Immature natural killer cell (primary cell): ENCODE measurements around the gene MAP4K4. TPM values are rescaled to one million over a fixed set of nuclear protein-coding genes. Genes with fewer than 3 reads are reported as not detected.

Experiments
- DNase-seq, 3 donors: peaks; one replicate each; pipeline ENCODE4 v3.0.0; 2022; ENCODE audit warnings: mixed read lengths in 1 of 3
- H3K27ac Mint-ChIP-seq, 6 donors: one replicate each; pipeline ENCODE4 v1.8.0; 2020; ENCODE audit warnings: mixed read lengths in 6 of 6, mild to moderate bottlenecking in 5 of 6, inconsistent platforms in 4 of 6, moderate library complexity in 3 of 6
- H3K27me3 Mint-ChIP-seq, 3 donors: one replicate each; pipeline ENCODE4 v1.8.0; 2020 to 2021; ENCODE audit warnings: low read depth in 3 of 3, mild to moderate bottlenecking in 3 of 3, mixed read lengths in 3 of 3, moderate library complexity in 3 of 3, inconsistent platforms in 1 of 3
- H3K36me3 Mint-ChIP-seq, 3 donors: one replicate each; pipeline ENCODE4 v1.8.0; 2020; ENCODE audit warnings: mixed read lengths in 3 of 3, inconsistent platforms in 2 of 3, mild to moderate bottlenecking in 2 of 3
- H3K4me1 Mint-ChIP-seq, 2 donors: one replicate each; pipeline ENCODE4 v1.8.0; 2020; ENCODE audit warnings: inconsistent platforms in 2 of 2, mild to moderate bottlenecking in 2 of 2, mixed read lengths in 2 of 2, moderate library complexity in 1 of 2
- H3K4me3 Mint-ChIP-seq, 5 donors: one replicate each; pipeline ENCODE4 v1.8.0; 2020; ENCODE audit warnings: mild to moderate bottlenecking in 5 of 5, mixed read lengths in 5 of 5, inconsistent platforms in 3 of 5, moderate library complexity in 3 of 5
- H3K9me3 Mint-ChIP-seq, 6 donors: one replicate each; pipeline ENCODE4 v1.8.0; 2020; ENCODE audit warnings: mild to moderate bottlenecking in 6 of 6, mixed read lengths in 6 of 6, inconsistent platforms in 4 of 6, moderate library complexity in 3 of 6
- polyA plus RNA-seq, 3 donors: library from polyadenylated mRNA; unstranded; fragments of 300-500 nt; fragmentation: Illumina TruSeq; gene quantifications; one replicate each; pipeline ENCODE4 v1.2.3, GENCODE V29; 2021

MAP4K4 gene
- polyA plus RNA-seq, 3 donors from 2014 or later: 2.1 to 4.6 (median 3.4) TPM

GRCh38 chr2:101854877-101855276 lies 157.4 kb downstream of the MAP4K4 start:
- Mint-ChIP-seq H3K4me3 (no peak overlapping the region), H3K27ac (peak overlapping the region in 1 of 6 donors; percentile 13), H3K9me3 (no peaks in the 10 kb centered on the region), H3K36me3 (peaks cover 13 to 50% (median 16%) of the 10 kb centered on the region in 3 donors), H3K27me3 (no peaks in the 10 kb centered on the region), H3K4me1 (no peaks in the 10 kb centered on the region)
- DNase-seq: no peak

- Mint-ChIP-seq H3K27me3 (no peaks in the 10 kb centered on the region), H3K4me3 (no peak overlapping the region), H3K9me3 (no peaks in the 10 kb centered on the region), H3K4me1 (no peaks in the 10 kb centered on the region), H3K27ac (no peak overlapping the region), H3K36me3 (peaks cover 17 to 51% (median 23%) of the 10 kb centered on the region in 3 donors)
- no peak for DNase-seq
These were observed 158.3 kb downstream of the MAP4K4 start for GRCh38 chr2:101855776-101856175.

- Mint-ChIP-seq H3K4me3 (no peak overlapping the region), H3K36me3 (peaks cover 29 to 53% (median 30%) of the 10 kb centered on the region in 3 donors)
These were observed 160.7 kb downstream of the MAP4K4 start for GRCh38 chr2:101858246-101858645.

GRCh38 chr2:101858910-101859309 lies 161.4 kb downstream of the MAP4K4 start:
- Mint-ChIP-seq H3K27ac (no peak overlapping the region), H3K9me3 (no peaks in the 10 kb centered on the region), H3K4me1 (peaks cover 0 to 3% of the 10 kb centered on the region in 2 donors), H3K36me3 (peaks cover 23 to 54% (median 30%) of the 10 kb centered on the region in 3 donors), H3K27me3 (no peaks in the 10 kb centered on the region), H3K4me3 (no peak overlapping the region)
- no peak for DNase-seq

More at GRCh38 chr2:101858246-101858645, 160.7 kb downstream of the MAP4K4 start:
- DNase-seq: no peak
- no peaks in the 10 kb centered on the region for H3K27me3 Mint-ChIP-seq
- H3K27ac Mint-ChIP-seq: peak overlapping the region in 1 of 6 donors; percentile 68
- H3K4me1 Mint-ChIP-seq: peaks cover 0 to 3% of the 10 kb centered on the region in 2 donors
- H3K9me3 Mint-ChIP-seq: no peaks in the 10 kb centered on the region

- H3K27me3 Mint-ChIP-seq: no peaks in the 10 kb centered on the region
- no peak for DNase-seq
- H3K4me1 Mint-ChIP-seq: peaks cover 0 to 3% of the 10 kb centered on the region in 2 donors
- no peaks in the 10 kb centered on the region for H3K9me3 Mint-ChIP-seq
- H3K4me3 Mint-ChIP-seq: no peak overlapping the region
- H3K27ac Mint-ChIP-seq: peak overlapping the region in 1 of 6 donors; percentile 40
- H3K36me3 Mint-ChIP-seq: peaks cover 20 to 52% (median 30%) of the 10 kb centered on the region in 3 donors
These were observed 162.1 kb downstream of the MAP4K4 start for GRCh38 chr2:101859604-101860003.

GRCh38 chr2:101860157-101860556 lies 162.7 kb downstream of the MAP4K4 start:
- H3K4me3 Mint-ChIP-seq: no peak overlapping the region
- DNase-seq: no peak
- no peak overlapping the region for H3K27ac Mint-ChIP-seq
- H3K36me3 Mint-ChIP-seq: peaks cover 24 to 58% (median 35%) of the 10 kb centered on the region in 3 donors
- no peaks in the 10 kb centered on the region for H3K9me3 Mint-ChIP-seq
- no peaks in the 10 kb centered on the region for H3K27me3 Mint-ChIP-seq
- H3K4me1 Mint-ChIP-seq: peaks cover 0 to 3% of the 10 kb centered on the region in 2 donors

- H3K4me3 Mint-ChIP-seq: no peak overlapping the region
- peaks cover 0 to 3% of the 10 kb centered on the region in 2 donors for H3K4me1 Mint-ChIP-seq
- H3K36me3 Mint-ChIP-seq: peaks cover 21 to 61% (median 32%) of the 10 kb centered on the region in 3 donors
- no peak for DNase-seq
- no peaks in the 10 kb centered on the region for H3K9me3 Mint-ChIP-seq
- H3K27ac Mint-ChIP-seq: no peak overlapping the region
- no peaks in the 10 kb centered on the region for H3K27me3 Mint-ChIP-seq
These were observed 163.3 kb downstream of the MAP4K4 start for GRCh38 chr2:101860782-101861181.

GRCh38 chr2:101861382-101861781 lies 163.9 kb downstream of the MAP4K4 start:
- peak overlapping the region in 1 of 6 donors; percentile 56 for H3K27ac Mint-ChIP-seq

GRCh38 chr2:101863534-101863933 lies 166.0 kb downstream of the MAP4K4 start:
- peaks cover 42 to 78% (median 50%) of the 10 kb centered on the region in 3 donors for H3K36me3 Mint-ChIP-seq
- no peak overlapping the region for H3K4me3 Mint-ChIP-seq
- peaks cover 0 to 3% of the 10 kb centered on the region in 2 donors for H3K4me1 Mint-ChIP-seq
- H3K9me3 Mint-ChIP-seq: no peaks in the 10 kb centered on the region
- peaks cover 0 to 3% (median 3%) of the 10 kb centered on the region in 3 donors for H3K27me3 Mint-ChIP-seq
- DNase-seq: no peak
- no peak overlapping the region for H3K27ac Mint-ChIP-seq

More at GRCh38 chr2:101861382-101861781, 163.9 kb downstream of the MAP4K4 start:
- Mint-ChIP-seq H3K4me1 (peaks cover 0 to 3% of the 10 kb centered on the region in 2 donors), H3K36me3 (peaks cover 20 to 62% (median 30%) of the 10 kb centered on the region in 3 donors), H3K27me3 (peaks cover 0 to 3% (median 2%) of the 10 kb centered on the region in 3 donors), H3K9me3 (no peaks in the 10 kb centered on the region), H3K4me3 (no peak overlapping the region)
- DNase-seq: no peak

- Mint-ChIP-seq H3K4me1 (peaks cover 0 to 3% of the 10 kb centered on the region in 2 donors), H3K27me3 (peaks cover 0 to 3% (median 3%) of the 10 kb centered on the region in 3 donors), H3K4me3 (no peak overlapping the region), H3K27ac (peak overlapping the region in 1 of 6 donors; percentile 34), H3K9me3 (no peaks in the 10 kb centered on the region), H3K36me3 (peaks cover 46 to 78% (median 52%) of the 10 kb centered on the region in 3 donors)
- DNase-seq: no peak
These were observed 166.9 kb downstream of the MAP4K4 start for GRCh38 chr2:101864426-101864825.

- Mint-ChIP-seq H3K36me3 (peaks cover 42 to 81% (median 52%) of the 10 kb centered on the region in 3 donors), H3K4me3 (no peak overlapping the region), H3K9me3 (no peaks in the 10 kb centered on the region), H3K27ac (peak overlapping the region in 1 of 6 donors; percentile 65), H3K4me1 (no peaks in the 10 kb centered on the region), H3K27me3 (peaks cover 0 to 3% (median 3%) of the 10 kb centered on the region in 3 donors)
- no peak for DNase-seq
These were observed 171.0 kb downstream of the MAP4K4 start for GRCh38 chr2:101868525-101868924.

- H3K4me3 Mint-ChIP-seq: no peak overlapping the region
- peaks cover 48 to 85% (median 57%) of the 10 kb centered on the region in 3 donors for H3K36me3 Mint-ChIP-seq
- no peaks in the 10 kb centered on the region for H3K4me1 Mint-ChIP-seq
- H3K9me3 Mint-ChIP-seq: no peaks in the 10 kb centered on the region
- H3K27me3 Mint-ChIP-seq: peaks cover 0 to 3% (median 3%) of the 10 kb centered on the region in 3 donors
- no peak overlapping the region for H3K27ac Mint-ChIP-seq
- no peak for DNase-seq
These were observed 172.0 kb downstream of the MAP4K4 start for GRCh38 chr2:101869527-101869926.

GRCh38 chr2:101870444-101870843 lies 172.9 kb downstream of the MAP4K4 start:
- H3K4me3 Mint-ChIP-seq: no peak overlapping the region
- H3K36me3 Mint-ChIP-seq: peaks cover 43 to 85% (median 56%) of the 10 kb centered on the region in 3 donors
- no peaks in the 10 kb centered on the region for H3K9me3 Mint-ChIP-seq
- no peaks in the 10 kb centered on the region for H3K4me1 Mint-ChIP-seq
- H3K27me3 Mint-ChIP-seq: peaks cover 0 to 3% (median 3%) of the 10 kb centered on the region in 3 donors
- DNase-seq: no peak
- no peak overlapping the region for H3K27ac Mint-ChIP-seq

GRCh38 chr2:101871480-101871879 lies 174.0 kb downstream of the MAP4K4 start:
- no peaks in the 10 kb centered on the region for H3K4me1 Mint-ChIP-seq
- H3K27ac Mint-ChIP-seq: peak overlapping the region in 1 of 6 donors; percentile 38
- H3K4me3 Mint-ChIP-seq: no peak overlapping the region
- DNase-seq: no peak
- H3K9me3 Mint-ChIP-seq: no peaks in the 10 kb centered on the region
- H3K36me3 Mint-ChIP-seq: peaks cover 45 to 87% (median 58%) of the 10 kb centered on the region in 3 donors
- peaks cover 0 to 2% (median 0%) of the 10 kb centered on the region in 3 donors for H3K27me3 Mint-ChIP-seq

- H3K27ac Mint-ChIP-seq: peak overlapping the region in 1 of 6 donors; percentile 30
- DNase-seq: no peak
These were observed 175.0 kb downstream of the MAP4K4 start for GRCh38 chr2:101872480-101872879.

More at GRCh38 chr2:101872480-101872879, 175.0 kb downstream of the MAP4K4 start:
- Mint-ChIP-seq H3K9me3 (no peaks in the 10 kb centered on the region), H3K4me3 (no peak overlapping the region), H3K36me3 (peaks cover 44 to 83% (median 56%) of the 10 kb centered on the region in 3 donors), H3K27me3 (peaks cover 0 to 2% (median 0%) of the 10 kb centered on the region in 3 donors), H3K4me1 (no peaks in the 10 kb centered on the region)
